MV-4-11 (cell line): ENCODE results near the gene URI1.

Experiments used
- DNase-seq: peaks from one replicate; lab custom pipeline; 2025; lab: John Stamatoyannopoulos, UW

URI1 gene

GRCh38 chr19:30059741-30060457 lies 117.9 kb downstream of the URI1 start:
- no peak for DNase-seq

GRCh38 chr19:30060531-30061222 lies 118.6 kb downstream of the URI1 start:
- no peak for DNase-seq

DNA sequence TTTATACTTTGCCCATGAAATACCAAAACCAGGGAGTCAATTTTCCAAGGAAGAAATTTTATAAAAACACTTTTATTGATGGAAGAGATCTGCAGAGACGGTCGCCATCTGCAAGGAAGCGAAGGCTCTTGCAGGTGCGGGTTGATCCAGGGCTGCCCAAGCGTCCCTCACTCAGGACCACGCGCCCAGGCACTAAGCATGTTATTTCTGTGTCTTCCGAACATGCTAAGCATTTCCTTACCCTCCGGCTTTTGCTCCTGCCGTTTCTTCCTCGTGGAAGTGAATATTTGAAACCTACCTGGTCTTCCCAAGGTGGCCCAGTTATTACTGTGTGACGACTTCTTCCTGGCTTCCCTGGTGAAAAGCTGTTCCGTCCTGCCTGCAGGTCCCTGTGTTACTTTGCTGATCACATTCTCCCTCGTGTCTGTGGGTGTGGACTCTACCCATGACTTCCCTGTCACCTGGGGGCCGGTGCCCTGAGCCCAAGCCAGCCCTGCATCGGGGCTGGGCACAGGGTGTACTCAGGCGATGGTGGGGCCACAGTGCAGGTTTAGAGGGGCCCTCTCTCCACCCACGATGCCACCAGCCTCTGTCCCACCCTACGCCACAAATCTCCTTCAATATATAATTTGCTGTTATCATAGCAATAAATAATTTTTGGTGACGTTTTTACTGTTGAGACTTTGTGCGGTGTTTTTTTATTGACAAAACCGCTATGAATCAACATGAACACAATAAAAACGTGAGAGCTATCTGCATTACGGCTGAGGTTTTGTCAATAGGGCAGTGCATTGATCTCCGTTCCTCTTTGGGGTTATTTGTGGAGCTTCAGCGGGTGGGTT lies 119.4 kb downstream of the URI1 start:
- no peak for DNase-seq

DNA sequence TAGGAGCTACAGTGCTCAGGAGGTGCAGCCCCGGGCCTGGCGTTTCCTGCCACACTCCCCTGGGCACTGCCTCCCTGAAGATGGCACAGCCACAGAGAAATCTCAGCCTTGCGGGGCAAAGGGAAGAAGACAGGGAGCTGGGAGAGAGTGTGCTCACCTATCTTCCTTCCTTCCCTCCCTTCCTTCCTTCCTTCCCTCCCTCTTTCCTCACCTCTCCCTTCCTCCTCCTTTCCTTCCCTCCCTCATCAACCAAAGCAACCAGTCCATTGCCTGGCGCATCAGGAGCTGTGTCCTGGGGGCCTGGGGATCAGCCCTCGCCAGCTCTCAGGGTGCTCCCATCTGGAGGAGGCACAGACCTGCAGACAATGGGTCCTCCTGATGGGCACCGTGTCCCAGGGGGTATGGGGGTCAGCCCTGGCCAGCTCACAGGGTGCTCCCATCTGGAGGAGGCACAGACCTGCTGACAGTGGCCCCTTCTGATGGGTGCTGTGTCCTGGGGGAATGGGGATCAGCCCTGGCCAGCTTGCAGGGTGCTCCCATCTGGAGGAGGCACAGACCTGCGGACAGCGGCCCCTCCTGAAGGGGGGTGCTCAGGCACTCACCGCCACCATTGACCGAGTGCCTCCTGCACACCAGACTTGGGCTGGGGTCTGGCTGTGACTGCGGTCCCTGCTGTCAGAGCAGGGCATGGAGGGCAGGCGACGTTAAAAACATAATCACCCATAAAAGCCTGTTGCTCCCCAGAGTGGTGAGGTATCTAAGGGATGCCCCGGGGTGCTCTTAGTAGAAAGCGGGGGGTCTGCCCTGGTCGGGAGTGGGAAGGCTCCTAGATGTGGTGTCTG lies 120.2 kb downstream of the URI1 start:
- no peak for DNase-seq

DNA sequence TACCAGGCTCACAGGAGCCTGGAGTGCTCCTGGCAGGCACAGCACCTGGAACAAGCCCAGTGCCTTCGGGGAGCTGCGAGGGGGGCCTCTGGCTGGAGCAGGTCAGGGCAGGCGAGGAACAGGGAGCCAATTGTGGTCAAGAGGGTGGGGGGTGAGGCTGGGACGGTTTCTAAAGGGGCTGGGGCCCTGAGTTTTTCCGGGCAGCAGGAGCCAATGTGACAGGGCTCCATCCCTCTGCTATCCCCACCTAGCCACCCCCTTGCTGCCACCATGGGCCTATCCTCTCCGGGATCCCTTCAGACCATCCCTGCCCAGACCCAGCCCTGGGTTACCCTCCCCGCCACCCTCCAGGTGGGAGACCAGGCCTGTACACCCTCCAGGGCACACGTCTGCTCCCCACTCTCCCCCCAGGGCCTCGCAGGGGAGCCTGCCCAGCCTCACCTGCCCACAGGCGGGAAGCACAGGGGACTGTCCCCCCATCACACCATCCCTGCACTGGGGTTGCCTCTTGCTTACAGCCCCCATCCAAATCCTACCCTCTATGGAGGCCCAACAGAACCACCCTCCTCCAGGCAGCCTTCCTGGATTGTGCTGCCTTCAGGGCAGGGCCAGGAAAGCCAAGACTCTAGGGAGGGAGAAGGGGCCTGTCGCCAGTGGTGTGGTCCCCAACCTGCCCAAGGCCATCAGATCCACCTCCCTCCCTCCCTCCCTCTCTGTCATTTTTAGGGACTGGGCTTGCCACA lies 121.0 kb downstream of the URI1 start:
- no peak for DNase-seq

DNA sequence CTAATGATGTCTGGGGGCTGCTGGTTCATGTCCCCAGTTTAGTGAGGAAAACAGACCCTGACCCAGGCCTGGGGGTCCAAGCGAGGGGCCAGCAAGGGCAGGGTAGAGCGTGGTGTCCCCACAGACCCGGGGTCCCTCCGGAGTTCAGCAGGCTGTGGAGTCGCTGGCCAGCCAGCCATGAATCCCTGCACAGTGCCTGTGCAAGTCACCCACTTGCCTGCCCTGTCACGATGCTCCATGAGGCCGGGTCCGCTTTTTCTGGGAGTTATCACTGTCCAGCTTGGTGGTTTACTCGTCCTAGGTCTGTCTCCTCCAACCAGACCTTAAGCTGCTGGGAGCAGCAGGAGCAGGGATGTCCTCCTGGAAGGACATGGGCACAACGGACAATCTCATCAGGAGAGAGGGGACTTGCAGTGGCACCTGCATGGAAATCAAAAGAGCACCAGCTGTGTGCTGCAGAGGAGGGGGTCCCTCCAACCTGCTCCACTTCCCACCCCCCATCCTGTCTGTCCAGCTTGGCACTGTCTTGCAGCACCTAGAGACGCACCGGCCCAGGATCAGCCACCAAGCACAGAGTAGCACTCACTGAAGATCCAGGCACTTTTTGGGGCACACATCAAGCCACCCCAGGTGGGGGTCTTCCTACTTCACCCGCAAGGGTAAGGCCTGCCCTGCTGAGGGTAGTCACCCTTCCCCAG lies 121.8 kb downstream of the URI1 start:
- no peak for DNase-seq

DNA sequence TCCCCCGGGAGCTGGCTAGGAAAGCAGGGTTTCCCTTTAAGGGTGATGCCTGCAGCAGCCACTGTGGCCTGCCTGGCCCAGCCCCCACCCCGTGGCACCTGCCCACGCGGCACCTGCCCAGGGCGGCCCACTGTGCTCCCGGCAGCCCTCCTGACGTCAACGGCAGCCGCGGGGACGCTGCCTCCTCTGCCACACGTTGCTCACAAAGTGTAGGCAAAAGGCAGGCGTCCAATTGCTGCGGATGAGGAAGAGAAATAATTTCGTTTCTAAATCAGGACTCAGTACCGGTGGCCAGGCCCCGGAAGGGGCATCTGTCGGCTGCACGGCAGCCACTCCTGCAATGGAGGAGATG lies 122.3 kb downstream of the URI1 start:
- peak; percentile 68 for DNase-seq

- DNase-seq, result no peak
Observed at GRCh38 chr19:30064771-30065494, 122.9 kb downstream of the URI1 start.

DNA sequence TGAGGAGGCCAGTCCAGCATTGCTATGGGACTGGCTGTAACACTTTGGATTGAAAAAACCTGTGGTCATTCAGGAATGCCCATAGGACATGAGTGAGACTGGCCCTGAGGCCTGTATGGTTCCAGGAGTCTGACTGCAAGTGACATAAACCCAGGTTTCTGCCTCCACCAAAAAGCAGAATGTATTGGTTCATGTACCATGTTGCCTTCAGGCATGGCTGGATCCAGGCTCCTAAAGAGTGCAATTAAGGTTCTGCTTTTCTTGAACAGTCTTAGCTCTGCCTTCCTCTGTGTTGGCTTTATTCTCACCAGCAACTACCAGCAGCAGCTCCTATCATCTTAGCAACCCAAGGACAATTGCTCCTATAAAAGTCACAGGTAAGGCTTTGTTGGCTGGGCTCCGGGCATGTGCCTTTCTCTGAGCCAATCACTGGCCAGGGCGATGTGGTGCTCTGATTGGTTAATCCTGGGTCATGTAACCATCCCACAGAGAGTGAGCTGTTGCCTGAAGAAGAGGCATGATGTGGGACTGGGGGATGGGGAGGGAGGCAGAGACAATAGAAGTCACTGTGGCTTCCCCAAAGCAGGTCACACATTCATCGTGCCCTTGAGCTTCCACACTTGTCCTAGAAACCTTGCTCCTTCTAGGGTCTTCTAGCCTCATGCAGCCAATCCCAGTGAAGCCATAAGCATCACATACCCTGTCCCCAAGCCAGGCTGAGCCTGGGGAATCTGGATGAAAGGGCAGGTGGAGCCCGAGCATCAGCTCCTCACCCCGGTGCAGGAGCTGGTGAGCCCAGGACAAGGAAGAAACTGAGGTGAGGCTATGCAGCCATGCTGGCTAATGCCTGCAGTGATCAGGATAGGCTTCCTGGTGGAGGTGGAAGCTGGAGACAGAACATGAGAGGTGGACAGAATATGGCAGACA lies 123.9 kb downstream of the URI1 start:
- no peak for DNase-seq
